Thoracic aorta (tissue), 2 donors: ENCODE results near the gene GPR132. TPM values are rescaled to one million over a fixed set of nuclear protein-coding genes. Genes with fewer than 3 reads are reported as not detected.

Experiments
- ATAC-seq: fragments of 150-250 bp; one replicate; pipeline ENCODE4 v1.8.0; 2017; ENCODE audit warnings: low read depth; ENCODE audit not compliant: insufficient number of reproducible peaks, low FRiP score
- DNase-seq: peaks from one replicate; pipeline ENCODE4 v3.0.0-alpha.2; 2020; ENCODE audit warnings: low spot score
- H3K27ac ChIP-seq, 2 donors: fragments of 200-600 bp; sonication (generic); 1 replicate in 1 of 2; 2 replicates in 1 of 2; pipeline ENCODE4 v1.5.1; 2016; ENCODE audit warnings: mild to moderate bottlenecking in 2 of 2, moderate library complexity in 2 of 2
- H3K27me3 ChIP-seq: fragments of 200-600 bp; sonication (generic); replicated peaks from 2 replicates; pipeline ENCODE4 v1.6.0; 2016; ENCODE audit warnings: mild to moderate bottlenecking; ENCODE audit not compliant: insufficient read depth
- H3K36me3 ChIP-seq: fragments of 200-600 bp; sonication (generic); one replicate; pipeline ENCODE4 v1.5.1; 2016
- H3K4me1 ChIP-seq, 2 donors: fragments of 200-600 bp; sonication (generic); 1 replicate in 1 of 2; 2 replicates in 1 of 2; pipeline versions ENCODE4 v1.5.1 to v1.6.0; 2016; ENCODE audit warnings: low read depth in 2 of 2, mild to moderate bottlenecking in 1 of 2; ENCODE audit not compliant: control insufficient read depth in 1 of 2
- H3K4me3 ChIP-seq: fragments of 200-600 bp; sonication (generic); 2 replicates; pipeline ENCODE4 v1.5.1; 2016; ENCODE audit warnings: mild to moderate bottlenecking
- H3K9me3 ChIP-seq: fragments of 200-600 bp; sonication (generic); 2 replicates; pipeline ENCODE4 v1.5.1; 2016
- total RNA-seq, 2 donors: library from RNA; depleted of rRNA; stranded (reverse); fragments of >200 nt; gene quantifications; one replicate each; pipeline versions ENCODE4 v1.1.0 to v1.2.3, GENCODE V29; 2016
- TF ChIP-seq, protein P1 (sequence below): fragments of 200-600 bp; sonication (generic); IDR thresholded peaks from one replicate; pipeline ENCODE4 v1.5.1; 2019; ENCODE audit warnings: antibody characterized with exemption

GPR132 gene
- total RNA-seq, 2 donors from 2014 or later = 2.3 to 18.6 TPM

DNA sequence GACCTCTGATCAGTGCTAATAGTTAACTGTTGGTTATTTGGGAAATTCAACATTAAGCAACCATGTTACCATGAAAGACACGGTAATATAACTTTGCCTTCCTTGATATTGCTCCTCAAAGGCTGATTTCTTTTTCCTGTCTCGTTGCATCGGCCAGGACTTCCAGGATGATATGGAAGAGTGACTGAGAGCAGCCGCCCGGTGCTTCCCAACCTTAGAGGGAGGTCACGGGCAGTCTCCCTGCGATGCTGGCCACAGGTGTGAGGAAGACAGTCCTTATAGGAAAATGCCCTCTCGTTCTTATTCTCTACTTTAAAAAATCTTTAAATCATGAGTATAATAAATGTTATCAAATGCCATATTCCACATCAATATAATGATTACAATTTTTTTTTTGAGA, 33.1 kb upstream of the GPR132 start:
- no peak for DNase-seq
- Histone ChIP-seq H3K27ac (no peak overlapping the region), H3K36me3 (no peaks in the 10 kb centered on the region), H3K4me3 (no peak overlapping the region), H3K27me3 (no peaks in the 10 kb centered on the region), H3K9me3 (peaks cover 3% of the 10 kb centered on the region), H3K4me1 (peaks cover 7 to 8% of the 10 kb centered on the region in 2 donors)
- ATAC-seq = no peak
- TF ChIP-seq, protein P1, sequence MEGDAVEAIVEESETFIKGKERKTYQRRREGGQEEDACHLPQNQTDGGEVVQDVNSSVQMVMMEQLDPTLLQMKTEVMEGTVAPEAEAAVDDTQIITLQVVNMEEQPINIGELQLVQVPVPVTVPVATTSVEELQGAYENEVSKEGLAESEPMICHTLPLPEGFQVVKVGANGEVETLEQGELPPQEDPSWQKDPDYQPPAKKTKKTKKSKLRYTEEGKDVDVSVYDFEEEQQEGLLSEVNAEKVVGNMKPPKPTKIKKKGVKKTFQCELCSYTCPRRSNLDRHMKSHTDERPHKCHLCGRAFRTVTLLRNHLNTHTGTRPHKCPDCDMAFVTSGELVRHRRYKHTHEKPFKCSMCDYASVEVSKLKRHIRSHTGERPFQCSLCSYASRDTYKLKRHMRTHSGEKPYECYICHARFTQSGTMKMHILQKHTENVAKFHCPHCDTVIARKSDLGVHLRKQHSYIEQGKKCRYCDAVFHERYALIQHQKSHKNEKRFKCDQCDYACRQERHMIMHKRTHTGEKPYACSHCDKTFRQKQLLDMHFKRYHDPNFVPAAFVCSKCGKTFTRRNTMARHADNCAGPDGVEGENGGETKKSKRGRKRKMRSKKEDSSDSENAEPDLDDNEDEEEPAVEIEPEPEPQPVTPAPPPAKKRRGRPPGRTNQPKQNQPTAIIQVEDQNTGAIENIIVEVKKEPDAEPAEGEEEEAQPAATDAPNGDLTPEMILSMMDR = no peak

DNA sequence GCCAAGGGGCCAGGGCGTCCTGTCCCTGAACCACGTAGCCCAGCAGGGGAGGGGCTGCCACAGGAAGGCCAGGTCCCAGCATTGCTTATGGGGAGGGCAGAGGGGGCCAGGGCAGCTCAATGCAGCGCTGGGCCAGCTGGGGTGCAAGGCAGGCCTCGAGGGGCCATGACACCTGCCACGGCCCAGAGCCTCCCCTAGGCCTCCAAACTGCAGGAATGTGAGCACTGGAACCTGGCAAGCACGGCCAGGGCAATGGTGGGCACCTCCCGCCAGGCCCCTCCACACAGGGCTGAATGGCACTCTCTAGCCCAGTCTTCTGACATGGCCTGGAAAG, 32.5 kb upstream of the GPR132 start:
- DNase-seq (no peak), ATAC-seq (no peak)
- TF ChIP-seq, protein P1 = no peak
- Histone ChIP-seq H3K27ac (no peak overlapping the region), H3K4me1 (peaks cover 8 to 10% of the 10 kb centered on the region in 2 donors), H3K9me3 (peaks cover 3% of the 10 kb centered on the region), H3K27me3 (no peaks in the 10 kb centered on the region), H3K36me3 (no peaks in the 10 kb centered on the region), H3K4me3 (no peak overlapping the region)

DNA sequence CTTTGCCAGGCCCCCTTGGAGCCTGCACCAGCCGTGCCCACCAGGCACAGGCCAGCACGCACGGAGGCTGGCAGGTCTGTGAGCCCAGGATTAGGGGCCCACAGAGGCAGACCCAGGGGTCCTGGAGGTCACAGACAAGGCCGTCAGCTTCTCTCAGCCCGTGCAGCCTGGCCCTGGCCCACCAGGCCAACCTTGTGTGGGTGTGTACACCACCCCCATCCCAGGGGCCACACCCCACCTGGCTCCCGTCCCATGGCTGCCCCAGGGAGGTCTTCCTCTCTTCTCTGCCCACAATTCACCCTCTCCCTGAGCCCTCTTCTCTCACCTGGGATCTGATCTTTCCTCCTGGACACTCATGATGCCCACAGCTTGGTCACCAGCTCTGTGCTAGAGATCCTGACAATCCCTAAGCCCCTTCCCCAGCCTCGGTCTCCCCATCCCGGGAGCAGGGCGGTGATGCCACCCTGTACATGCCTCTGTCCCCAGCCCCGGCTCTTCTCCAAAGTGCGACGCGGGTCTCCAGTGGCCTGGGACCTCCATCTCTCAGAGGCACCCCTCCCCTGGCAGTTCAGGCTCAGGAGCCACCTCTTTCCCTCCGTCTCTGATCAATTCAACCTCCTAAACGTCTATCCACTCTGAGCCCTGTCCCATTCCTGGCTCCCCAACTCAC, 31.1 kb upstream of the GPR132 start:
- Histone ChIP-seq H3K4me3 (no peak overlapping the region), H3K27me3 (no peaks in the 10 kb centered on the region), H3K4me1 (peaks cover 22 to 24% of the 10 kb centered on the region in 2 donors), H3K27ac (no peak overlapping the region), H3K9me3 (peaks cover 3% of the 10 kb centered on the region), H3K36me3 (no peaks in the 10 kb centered on the region)
- ATAC-seq (no peak), DNase-seq (no peak)
- TF ChIP-seq, protein P1 = no peak

DNA sequence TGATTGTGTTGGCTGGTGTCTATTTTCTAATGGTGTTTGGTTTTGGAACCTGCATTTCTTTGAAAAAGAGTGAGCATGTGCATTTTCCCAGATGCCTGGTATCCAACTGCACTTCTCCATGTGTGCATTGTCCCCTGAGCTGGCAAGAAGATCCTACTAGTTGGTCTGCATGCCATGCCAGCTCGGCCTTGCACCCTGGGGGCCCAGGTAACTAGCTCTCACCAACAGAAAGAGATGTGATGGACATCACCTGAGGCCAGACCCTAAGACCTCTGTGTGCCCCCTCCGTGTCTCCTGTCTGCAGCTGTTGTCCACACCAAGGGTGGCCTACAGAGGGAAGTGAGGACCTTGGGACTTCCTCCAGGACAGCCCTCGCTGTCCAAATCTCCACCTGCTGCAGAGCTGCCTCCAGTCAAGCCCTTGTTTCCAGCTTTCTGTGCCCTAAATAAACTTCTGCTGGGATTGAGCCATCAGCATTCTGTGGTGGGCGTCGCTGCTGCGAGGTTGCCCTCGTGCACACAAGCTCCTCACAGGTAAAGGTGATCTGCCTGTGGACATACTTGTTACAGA, 30.1 kb upstream of the GPR132 start:
- no peak overlapping the region for H3K4me3 ChIP-seq
- H3K4me1 ChIP-seq = peaks cover 28 to 34% of the 10 kb centered on the region in 2 donors
- TF ChIP-seq, protein P1 = no peak
- DNase-seq (no peak), ATAC-seq (no peak)
- H3K27ac ChIP-seq = no peak overlapping the region
- H3K9me3 ChIP-seq = peaks cover 3% of the 10 kb centered on the region
- no peaks in the 10 kb centered on the region for H3K27me3 ChIP-seq
- no peaks in the 10 kb centered on the region for H3K36me3 ChIP-seq

DNA sequence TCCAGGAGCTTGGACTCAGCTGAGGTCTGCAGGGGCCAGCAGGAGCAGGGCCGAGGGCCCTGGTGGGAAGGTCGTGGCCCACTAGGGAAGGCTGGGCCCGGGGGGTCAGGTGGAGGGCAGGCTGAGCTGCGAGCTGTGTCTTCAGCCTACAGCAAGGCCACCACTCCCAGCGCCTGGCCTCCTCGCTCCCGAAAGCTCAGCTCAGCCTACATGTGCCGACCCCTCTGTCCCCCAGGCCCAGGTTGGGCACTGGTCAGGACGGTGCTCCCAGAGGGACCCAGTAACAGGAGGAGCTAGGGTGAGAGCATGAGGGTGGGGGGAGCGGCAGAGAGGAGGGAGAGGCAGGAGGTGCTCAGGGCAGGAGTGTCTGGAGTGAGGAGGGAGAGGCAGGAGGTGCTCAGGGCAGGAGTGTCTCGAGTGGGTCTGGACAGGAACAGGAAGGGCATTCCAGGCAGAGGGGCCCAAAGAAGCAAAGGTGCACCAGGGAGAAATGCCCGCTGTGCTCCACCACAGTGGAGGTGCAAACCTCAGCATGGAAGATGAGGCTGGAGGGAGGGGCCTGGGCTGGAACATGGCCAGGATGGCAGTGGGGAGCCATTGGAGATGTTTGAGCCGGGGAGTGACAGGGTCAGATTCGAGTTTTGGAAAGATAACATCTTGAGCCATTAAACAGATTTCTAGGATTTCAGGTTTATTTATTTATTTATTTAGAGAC, 29.1 kb upstream of the GPR132 start:
- no peaks in the 10 kb centered on the region for H3K27me3 ChIP-seq
- peaks cover 28 to 41% of the 10 kb centered on the region in 2 donors for H3K4me1 ChIP-seq
- peak overlapping the region; percentile 81 to 98 for H3K27ac ChIP-seq
- no peaks in the 10 kb centered on the region for H3K9me3 ChIP-seq
- ATAC-seq = no peak
- DNase-seq = no peak
- peak overlapping the region; percentile 98 for H3K4me3 ChIP-seq
- no peaks in the 10 kb centered on the region for H3K36me3 ChIP-seq
- TF ChIP-seq, protein P1 = no peak
